22Rv1 (cell line): ENCODE results near the gene GNMT.

ENCODE experiments used
- CTCF ChIP-seq: fragments of 450-650 bp; IDR thresholded peaks from 2 replicates; pipeline ENCODE4 v1.5.1; 2017; ENCODE audit warnings: mild to moderate bottlenecking
- ZFX ChIP-seq: fragments of 450-650 bp; IDR thresholded peaks from 2 replicates; pipeline ENCODE4 v1.6.1; 2017; ENCODE audit warnings: antibody characterized with exemption, borderline replicate concordance

DNA sequence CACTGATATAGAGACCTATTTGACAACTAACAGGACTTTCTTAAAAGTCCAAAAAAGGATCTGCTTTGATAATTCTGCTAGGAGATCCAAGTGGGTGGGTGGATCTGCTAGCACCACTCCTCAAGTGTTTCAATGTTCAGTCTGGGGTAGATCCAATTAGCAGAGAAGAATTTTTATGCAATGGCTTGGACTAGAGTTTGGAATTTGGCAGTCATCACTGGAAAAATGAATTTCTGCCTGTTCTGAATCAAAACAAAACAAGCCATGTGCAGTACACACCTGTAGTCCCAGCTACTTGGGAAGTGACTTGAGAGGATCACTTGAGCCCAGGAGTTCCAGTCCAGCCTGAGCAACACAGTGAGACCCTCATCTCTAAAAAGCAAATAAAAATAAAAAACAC is 12.6 kb upstream of the GNMT start:
- TF ChIP-seq CTCF, result no peak
- no peak for TF ChIP-seq ZFX
